Measurements from ENCODE around the gene MSRB1. TPM values are rescaled to one million over a fixed set of nuclear protein-coding genes. Genes with fewer than 3 reads are reported as not detected.

The MSRB1 gene
- total RNA-seq, 1 donor from 2014 or later: 28.8 TPM

DNA sequence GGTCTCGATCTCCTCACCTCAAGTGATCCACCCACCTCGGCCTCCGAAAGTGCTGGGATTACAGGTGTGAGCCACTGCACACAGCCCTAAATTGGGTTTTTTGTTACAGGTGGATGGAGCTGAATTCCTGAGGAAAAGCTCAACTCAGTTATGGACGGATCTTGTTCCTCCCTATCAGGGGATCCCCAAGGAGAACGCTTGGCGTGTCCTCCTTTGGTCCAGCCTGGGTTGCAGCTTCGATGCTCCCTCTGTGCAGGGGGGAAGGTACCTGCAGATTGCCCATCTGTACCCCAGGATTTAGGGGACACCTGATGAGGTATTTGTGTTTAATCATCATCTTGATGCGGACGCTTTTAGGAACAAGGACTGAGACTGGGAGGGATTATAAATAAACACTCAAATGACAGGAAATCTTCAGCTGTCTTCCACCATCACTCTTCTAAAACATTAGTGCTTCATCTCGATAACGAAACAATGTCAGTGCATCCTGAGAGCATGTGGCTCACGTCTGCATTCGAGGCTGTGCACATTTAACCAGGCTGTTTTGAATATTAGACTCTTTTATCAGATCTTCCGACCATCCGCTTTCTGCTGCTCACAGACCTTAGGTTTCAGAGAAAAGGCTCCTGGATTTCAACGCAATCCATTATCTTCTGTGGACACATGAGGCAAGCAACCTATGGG, 52.8 kb downstream of the MSRB1 start:
- ATAC-seq: no peak
- no peaks in the 10 kb centered on the region for H3K36me3 ChIP-seq
- peaks cover 29% of the 10 kb centered on the region for H3K27me3 ChIP-seq

More for the DNA sequence above, 52.8 kb downstream of the MSRB1 start:
- H3K4me1 ChIP-seq: no peaks in the 10 kb centered on the region
- H3K9me3 ChIP-seq: no peaks in the 10 kb centered on the region
- DNase-seq: no peak
- TF ChIP-seq, protein P1, sequence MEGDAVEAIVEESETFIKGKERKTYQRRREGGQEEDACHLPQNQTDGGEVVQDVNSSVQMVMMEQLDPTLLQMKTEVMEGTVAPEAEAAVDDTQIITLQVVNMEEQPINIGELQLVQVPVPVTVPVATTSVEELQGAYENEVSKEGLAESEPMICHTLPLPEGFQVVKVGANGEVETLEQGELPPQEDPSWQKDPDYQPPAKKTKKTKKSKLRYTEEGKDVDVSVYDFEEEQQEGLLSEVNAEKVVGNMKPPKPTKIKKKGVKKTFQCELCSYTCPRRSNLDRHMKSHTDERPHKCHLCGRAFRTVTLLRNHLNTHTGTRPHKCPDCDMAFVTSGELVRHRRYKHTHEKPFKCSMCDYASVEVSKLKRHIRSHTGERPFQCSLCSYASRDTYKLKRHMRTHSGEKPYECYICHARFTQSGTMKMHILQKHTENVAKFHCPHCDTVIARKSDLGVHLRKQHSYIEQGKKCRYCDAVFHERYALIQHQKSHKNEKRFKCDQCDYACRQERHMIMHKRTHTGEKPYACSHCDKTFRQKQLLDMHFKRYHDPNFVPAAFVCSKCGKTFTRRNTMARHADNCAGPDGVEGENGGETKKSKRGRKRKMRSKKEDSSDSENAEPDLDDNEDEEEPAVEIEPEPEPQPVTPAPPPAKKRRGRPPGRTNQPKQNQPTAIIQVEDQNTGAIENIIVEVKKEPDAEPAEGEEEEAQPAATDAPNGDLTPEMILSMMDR (IDR thresholded peaks at IDR 0.05): no peak
- intact Hi-C loops (cut with DNase I): no loop called here
- H3K4me3 ChIP-seq: no peak overlapping the region
- no peak overlapping the region for H3K27ac ChIP-seq

Other genes with a start within 250 kb of the MSRB1 start
- 77.3 TPM for gene MAPK8IP3, start 237.0 kb downstream of the MSRB1 start, total RNA-seq
- gene NME3, start 171.7 kb downstream of the MSRB1 start, total RNA-seq: 67.2 TPM
- 19.2 TPM for gene EME2, start 170.4 kb downstream of the MSRB1 start, total RNA-seq
- 62.7 TPM for gene MRPS34, start 170.1 kb downstream of the MSRB1 start, total RNA-seq
- 43.0 TPM for gene SPSB3, start 160.6 kb downstream of the MSRB1 start, total RNA-seq
- gene NUBP2, start 160.2 kb downstream of the MSRB1 start, total RNA-seq: 38.9 TPM
- 2.5 TPM for gene IGFALS, start 149.5 kb downstream of the MSRB1 start, total RNA-seq
- 71.8 TPM for gene HAGH, start 116.4 kb downstream of the MSRB1 start, total RNA-seq
- 17.2 TPM for gene FAHD1, start 116.0 kb downstream of the MSRB1 start, total RNA-seq
- not detected for gene MEIOB, start 71.0 kb downstream of the MSRB1 start, total RNA-seq
- gene HS3ST6, start 24.8 kb downstream of the MSRB1 start, total RNA-seq: not detected
- not detected for gene RPL3L, start 11.5 kb upstream of the MSRB1 start, total RNA-seq
- 86.7 TPM for gene NDUFB10, start 16.3 kb upstream of the MSRB1 start, total RNA-seq
- 1,490 TPM for gene RPS2, start 21.6 kb upstream of the MSRB1 start, total RNA-seq
- not detected for gene RNF151, start 23.7 kb upstream of the MSRB1 start, total RNA-seq
- 24.7 TPM for gene TBL3, start 28.9 kb upstream of the MSRB1 start, total RNA-seq
- 1.8 TPM for gene NOXO1, start 38.3 kb upstream of the MSRB1 start, total RNA-seq
- gene GFER, start 41.0 kb upstream of the MSRB1 start, total RNA-seq: 23.1 TPM
- gene SYNGR3, start 46.8 kb upstream of the MSRB1 start, total RNA-seq: 0.61 TPM
- gene ZNF598, start 66.6 kb upstream of the MSRB1 start, total RNA-seq: 38.2 TPM
- not detected for gene NPW, start 76.6 kb upstream of the MSRB1 start, total RNA-seq
- gene NHERF2, start 83.7 kb upstream of the MSRB1 start, total RNA-seq: 363 TPM
- 26.4 TPM for gene NTHL1, start 104.6 kb upstream of the MSRB1 start, total RNA-seq
- gene TSC2, start 104.8 kb upstream of the MSRB1 start, total RNA-seq: 119 TPM
- gene PKD1, start 192.7 kb upstream of the MSRB1 start, total RNA-seq: 84.8 TPM
- 0.67 TPM for gene RAB26, start 205.4 kb upstream of the MSRB1 start, total RNA-seq
- gene TRAF7, start 212.6 kb upstream of the MSRB1 start, total RNA-seq: 64.3 TPM